GM23248 (cell line): Measurements from ENCODE around the gene SLC26A4. TPM values are rescaled to one million over a fixed set of nuclear protein-coding genes. Genes with fewer than 3 reads are reported as not detected.

ENCODE experiments used
- DNase-seq: peaks from one replicate; pipeline ENCODE4 v3.0.0-alpha.2; 2015
- H2AFZ ChIP-seq: fragments of 200-600 bp; sonication (generic); 2 replicates; pipeline ENCODE4 v1.6.1; 2016; ENCODE audit warnings: antibody characterized with exemption
- H3F3A ChIP-seq: fragments of 200-600 bp; sonication (generic); 2 replicates; pipeline ENCODE4 v1.6.1; 2016; ENCODE audit warnings: mild to moderate bottlenecking, antibody characterized with exemption, mixed run types; ENCODE audit not compliant: insufficient read depth
- H3K27ac ChIP-seq: fragments of 200-600 bp; sonication (generic); 2 replicates; pipeline ENCODE4 v1.5.1; 2016; ENCODE audit warnings: mild to moderate bottlenecking
- H3K27me3 ChIP-seq: fragments of 200-600 bp; sonication (generic); replicated peaks from 2 replicates; pipeline ENCODE4 v1.6.1; 2016; ENCODE audit warnings: mild to moderate bottlenecking; ENCODE audit not compliant: insufficient read depth
- H3K36me3 ChIP-seq: fragments of 200-600 bp; sonication (generic); 2 replicates; pipeline ENCODE4 v1.6.1; 2016; ENCODE audit warnings: low read depth, mild to moderate bottlenecking
- H3K4me1 ChIP-seq: fragments of 200-600 bp; sonication (generic); 2 replicates; pipeline ENCODE4 v1.6.1; 2016; ENCODE audit warnings: mild to moderate bottlenecking; ENCODE audit not compliant: insufficient read depth
- H3K4me2 ChIP-seq: fragments of 200-600 bp; sonication (generic); one replicate; pipeline ENCODE4 v1.6.1; 2016; ENCODE audit warnings: mild to moderate bottlenecking; ENCODE audit not compliant: unreplicated experiment
- H3K4me3 ChIP-seq: fragments of 200-600 bp; sonication (generic); 2 replicates; pipeline ENCODE4 v1.5.1; 2016; ENCODE audit warnings: mild to moderate bottlenecking
- H3K79me2 ChIP-seq: fragments of 200-600 bp; sonication (generic); 2 replicates; pipeline ENCODE4 v1.6.1; 2016; ENCODE audit warnings: mild to moderate bottlenecking; ENCODE audit not compliant: insufficient read depth
- H3K9ac ChIP-seq: fragments of 200-600 bp; sonication (generic); 2 replicates; pipeline ENCODE4 v1.6.1; 2016; ENCODE audit warnings: mild to moderate bottlenecking
- H3K9me2 ChIP-seq: fragments of 200-600 bp; sonication (generic); 2 replicates; pipeline ENCODE4 v1.6.1; 2016; ENCODE audit warnings: mixed run types, mild to moderate bottlenecking, moderate library complexity; ENCODE audit not compliant: insufficient read depth
- H3K9me3 ChIP-seq: fragments of 200-600 bp; sonication (generic); one replicate; pipeline ENCODE4 v1.6.1; 2017; ENCODE audit warnings: low read depth
- H4K20me1 ChIP-seq: fragments of 200-600 bp; sonication (generic); 2 replicates; pipeline ENCODE4 v1.6.0; 2016; ENCODE audit not compliant: insufficient read depth
- EZH2 ChIP-seq: fragments of 200-600 bp; sonication (generic); IDR thresholded peaks from 2 replicates; pipeline ENCODE4 v1.6.1; 2018; ENCODE audit warnings: antibody characterized with exemption, mild to moderate bottlenecking; ENCODE audit not compliant: insufficient read depth, poor library complexity, severe bottlenecking
- EZH2phosphoT487 ChIP-seq: fragments of 200-600 bp; sonication (generic); IDR thresholded peaks from 2 replicates; pipeline ENCODE4 v1.6.1; 2018; ENCODE audit warnings: antibody characterized with exemption, moderate library complexity, mild to moderate bottlenecking, low read depth; ENCODE audit not compliant: insufficient read depth
- whole genome bisulfite sequencing, 2 experiments: methylation state at CpG; one replicate each; pipeline ENCODE4 v1.1.6; 2015 to 2017; ENCODE audit warnings: low lambda C conversion rate in 2 of 2, low coverage in 1 of 2; ENCODE audit errors: missing lambda C conversion rate in 2 of 2; 5-methylcytosine and 5-hydroxymethylcytosine counted together
- in situ Hi-C: fragments of 300-500 bp; cut with MboI; formaldehyde crosslinking; loops from 2 replicates; pipeline ENCODE4 v1.15.0; 2020
- polyA plus RNA-seq: library from polyadenylated mRNA; unstranded; fragments of >200 nt; fragmentation: Nextera tagmentation; extraction: Ambion mirVana; gene quantifications from 2 replicates; pipeline ENCODE4 v1.2.1, GENCODE V29; 2016
- total RNA-seq: library from RNA; depleted of rRNA; stranded (reverse); fragments of >200 nt; shearing (Covaris generic); gene quantifications from 2 replicates; pipeline ENCODE4 v1.2.3, GENCODE V29; 2014

The SLC26A4 gene
- total and polyA plus RNA-seq, 2 experiments from 2014 or later, result 0.24 to 0.43 TPM

DNA sequence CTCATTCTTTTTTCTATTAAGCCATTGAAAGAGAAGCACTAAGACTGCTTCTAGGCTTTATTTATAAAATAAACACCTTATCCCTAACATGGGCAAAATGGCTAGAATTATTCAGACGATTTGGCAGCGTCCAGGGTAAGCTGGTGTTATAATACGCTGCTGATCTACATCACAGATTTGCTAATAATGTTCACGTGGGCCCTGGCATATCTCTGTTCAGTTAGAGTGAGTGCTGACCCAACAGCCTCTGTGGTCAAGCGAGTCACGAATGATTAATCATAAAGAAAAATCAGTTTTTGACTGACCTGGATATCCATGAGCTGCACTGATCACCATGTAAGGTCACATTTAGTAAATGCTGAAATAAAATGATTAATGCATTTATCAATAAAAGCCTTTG, 54.9 kb downstream of the SLC26A4 start:
- H3K4me1 ChIP-seq, result peaks cover 9% of the 10 kb centered on the region
- no peak overlapping the region for H2AFZ ChIP-seq
- H3K4me2 ChIP-seq, result no peak overlapping the region
- WGBS, 2 experiments, result 79 to 81% methylated on average over 6 of the region's 6 CpGs
- no peak for DNase-seq
- no peak overlapping the region for H3K4me3 ChIP-seq
- in situ Hi-C loops, result no loop called here
- no peaks in the 10 kb centered on the region for H3K36me3 ChIP-seq
- no peaks in the 10 kb centered on the region for H3K79me2 ChIP-seq
- no peaks in the 10 kb centered on the region for H3K9me2 ChIP-seq
- no peaks in the 10 kb centered on the region for H4K20me1 ChIP-seq
- TF ChIP-seq EZH2phosphoT487 (no peak), EZH2 (no peak)
- no peaks in the 10 kb centered on the region for H3K9me3 ChIP-seq
- H3K9ac ChIP-seq, result no peak overlapping the region
- H3K27me3 ChIP-seq, result no peaks in the 10 kb centered on the region
- H3K27ac ChIP-seq, result no peak overlapping the region
- H3F3A ChIP-seq, result peaks cover 8% of the 10 kb centered on the region

GRCh38 chr7:107718456-107719193, 58.0 kb downstream of the SLC26A4 start:
- Histone ChIP-seq H3K9me3 (no peaks in the 10 kb centered on the region), H3K36me3 (no peaks in the 10 kb centered on the region), H3K9me2 (no peaks in the 10 kb centered on the region), H3K27me3 (no peaks in the 10 kb centered on the region), H4K20me1 (no peaks in the 10 kb centered on the region), H3K9ac (no peak overlapping the region), H3K4me2 (no peak overlapping the region), H3K4me1 (peaks cover 9% of the 10 kb centered on the region; the same call in 1 of the 2 replicates), H2AFZ (no peak overlapping the region), H3K27ac (no peak overlapping the region), H3K79me2 (no peaks in the 10 kb centered on the region), H3F3A (no peaks in the 10 kb centered on the region; the same call in 1 of the 2 replicates), H3K4me3 (no peak overlapping the region)
- 85 to 87% methylated on average over 4 of the region's 4 CpGs for WGBS, 2 experiments
- TF ChIP-seq EZH2phosphoT487, result no peak
- no peak for TF ChIP-seq EZH2
- DNase-seq, result no peak
- in situ Hi-C loops, result no loop called here

DNA sequence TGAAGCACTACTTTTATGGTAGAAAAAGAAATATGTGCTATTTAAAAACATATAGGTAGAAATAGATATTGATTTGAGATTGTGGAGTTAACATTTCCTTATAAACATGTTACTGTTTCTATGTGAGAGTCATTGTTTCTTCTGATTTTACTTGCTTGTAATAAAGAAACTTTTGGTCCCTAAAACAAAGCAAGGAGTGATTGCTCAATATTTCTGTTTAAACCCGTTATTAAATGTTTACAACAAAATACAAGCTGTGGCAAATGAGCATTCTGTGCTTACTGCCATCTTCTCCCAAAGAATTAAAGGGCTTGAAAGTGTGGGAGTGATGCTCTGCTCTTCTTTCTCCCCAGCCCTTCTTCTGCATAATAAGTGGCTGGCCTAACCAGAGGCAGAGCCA, 60.7 kb downstream of the SLC26A4 start:
- TF ChIP-seq EZH2 (no peak), EZH2phosphoT487 (no peak)
- H3K9ac ChIP-seq, result no peak overlapping the region

DNA sequence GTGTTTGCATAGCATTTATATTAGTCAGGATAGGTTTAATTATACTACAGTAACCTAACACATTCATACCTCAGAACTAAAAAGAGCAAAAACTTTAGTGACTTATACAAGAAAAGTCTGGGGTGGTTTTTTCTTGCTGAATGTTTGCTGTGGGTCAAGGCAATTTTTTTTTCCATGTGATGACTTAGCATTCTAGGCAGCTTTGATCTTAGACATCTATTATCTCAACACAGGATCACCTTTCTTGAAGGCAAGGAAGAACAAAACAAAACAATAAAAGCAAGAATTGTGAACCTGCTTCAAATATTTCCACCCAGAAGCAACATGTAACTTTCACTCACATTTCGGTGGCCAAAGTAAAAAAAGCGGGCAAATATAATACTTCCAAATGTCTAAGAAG, 62.6 kb downstream of the SLC26A4 start:
- Histone ChIP-seq H2AFZ (no peak overlapping the region), H3K4me1 (peaks cover 9% of the 10 kb centered on the region; the same call in 1 of the 2 replicates), H3K36me3 (no peaks in the 10 kb centered on the region), H3K9me2 (no peaks in the 10 kb centered on the region), H3K4me3 (no peak overlapping the region), H3K9ac (no peak overlapping the region), H3F3A (no peaks in the 10 kb centered on the region; the same call in 1 of the 2 replicates), H3K4me2 (no peak overlapping the region), H3K79me2 (no peaks in the 10 kb centered on the region), H3K27me3 (peaks cover 8% of the 10 kb centered on the region), H3K9me3 (no peaks in the 10 kb centered on the region), H3K27ac (no peak overlapping the region), H4K20me1 (no peaks in the 10 kb centered on the region)
- in situ Hi-C loops, result no loop called here
- no peak for DNase-seq
- 96% methylated on average over 2 of the region's 2 CpGs for WGBS, 2 experiments
- TF ChIP-seq EZH2phosphoT487 (no peak), EZH2 (no peak)

More for the DNA sequence above, 60.7 kb downstream of the SLC26A4 start:
- no peak overlapping the region for H3K4me3 ChIP-seq
- no peaks in the 10 kb centered on the region for H3K9me2 ChIP-seq
- H3K79me2 ChIP-seq, result no peaks in the 10 kb centered on the region
- no peaks in the 10 kb centered on the region for H3K36me3 ChIP-seq
- 58 to 60% methylated on average over 1 of the region's 1 CpG for WGBS, 2 experiments
- DNase-seq, result no peak
- H3K27ac ChIP-seq, result no peak overlapping the region
- H4K20me1 ChIP-seq, result no peaks in the 10 kb centered on the region
- in situ Hi-C loops, result no loop called here
- no peaks in the 10 kb centered on the region; the same call in 1 of the 2 replicates for H3F3A ChIP-seq
- no peaks in the 10 kb centered on the region for H3K27me3 ChIP-seq
- no peak overlapping the region for H2AFZ ChIP-seq
- H3K4me1 ChIP-seq, result peaks cover 9% of the 10 kb centered on the region; the same call in 1 of the 2 replicates
- H3K4me2 ChIP-seq, result no peak overlapping the region
- no peaks in the 10 kb centered on the region for H3K9me3 ChIP-seq
